ENCODE results near the gene TM9SF3. TPM values are rescaled to one million over a fixed set of nuclear protein-coding genes. Genes with fewer than 3 reads are reported as not detected.

TM9SF3 gene
- total RNA-seq, 4 donors from 2014 or later = 52.6 to 65.3 (median 55.6) TPM

DNA sequence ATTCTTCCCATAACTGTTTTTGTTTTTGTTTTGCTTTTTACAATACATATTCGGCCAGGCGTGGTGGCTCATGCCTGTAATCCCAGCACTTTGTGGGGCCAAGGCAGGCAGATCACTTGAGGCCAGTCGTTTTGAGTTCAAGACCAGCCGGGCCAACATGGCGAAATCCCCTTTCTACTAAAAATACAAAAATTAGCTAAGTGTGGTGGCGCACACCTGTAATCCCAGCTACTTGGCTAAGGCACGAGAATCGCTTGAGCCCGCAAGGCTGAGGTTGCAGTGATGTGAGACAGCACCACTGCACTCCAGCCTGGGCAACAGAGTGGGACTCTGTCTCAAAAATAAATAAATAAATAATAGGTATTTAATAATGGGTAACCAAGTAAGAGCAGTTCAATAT is 2.3 kb downstream of the TM9SF3 start:
- Histone ChIP-seq H3K9me3 (no peaks in the 10 kb centered on the region), H3K27ac (no peak overlapping the region), H3K4me1 (peaks cover 65% of the 10 kb centered on the region), H3K27me3 (no peaks in the 10 kb centered on the region), H3K36me3 (no peaks in the 10 kb centered on the region), H3K4me3 (no peak overlapping the region)
- no peak for DNase-seq (ENCODE audit: low spot score in 2 of 2)
- no peak for TF ChIP-seq EP300 (IDR thresholded peaks at IDR 0.05)
- no peak for TF ChIP-seq POLR2A (IDR thresholded peaks at IDR 0.05)
- TF ChIP-seq, protein P1, sequence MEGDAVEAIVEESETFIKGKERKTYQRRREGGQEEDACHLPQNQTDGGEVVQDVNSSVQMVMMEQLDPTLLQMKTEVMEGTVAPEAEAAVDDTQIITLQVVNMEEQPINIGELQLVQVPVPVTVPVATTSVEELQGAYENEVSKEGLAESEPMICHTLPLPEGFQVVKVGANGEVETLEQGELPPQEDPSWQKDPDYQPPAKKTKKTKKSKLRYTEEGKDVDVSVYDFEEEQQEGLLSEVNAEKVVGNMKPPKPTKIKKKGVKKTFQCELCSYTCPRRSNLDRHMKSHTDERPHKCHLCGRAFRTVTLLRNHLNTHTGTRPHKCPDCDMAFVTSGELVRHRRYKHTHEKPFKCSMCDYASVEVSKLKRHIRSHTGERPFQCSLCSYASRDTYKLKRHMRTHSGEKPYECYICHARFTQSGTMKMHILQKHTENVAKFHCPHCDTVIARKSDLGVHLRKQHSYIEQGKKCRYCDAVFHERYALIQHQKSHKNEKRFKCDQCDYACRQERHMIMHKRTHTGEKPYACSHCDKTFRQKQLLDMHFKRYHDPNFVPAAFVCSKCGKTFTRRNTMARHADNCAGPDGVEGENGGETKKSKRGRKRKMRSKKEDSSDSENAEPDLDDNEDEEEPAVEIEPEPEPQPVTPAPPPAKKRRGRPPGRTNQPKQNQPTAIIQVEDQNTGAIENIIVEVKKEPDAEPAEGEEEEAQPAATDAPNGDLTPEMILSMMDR (IDR thresholded peaks at IDR 0.05) = no peak
- TF ChIP-seq POLR2AphosphoS5 (IDR thresholded peaks at IDR 0.05) = no peak
- WGBS = 87% methylated on average over 9 of the region's 9 CpGs

DNA sequence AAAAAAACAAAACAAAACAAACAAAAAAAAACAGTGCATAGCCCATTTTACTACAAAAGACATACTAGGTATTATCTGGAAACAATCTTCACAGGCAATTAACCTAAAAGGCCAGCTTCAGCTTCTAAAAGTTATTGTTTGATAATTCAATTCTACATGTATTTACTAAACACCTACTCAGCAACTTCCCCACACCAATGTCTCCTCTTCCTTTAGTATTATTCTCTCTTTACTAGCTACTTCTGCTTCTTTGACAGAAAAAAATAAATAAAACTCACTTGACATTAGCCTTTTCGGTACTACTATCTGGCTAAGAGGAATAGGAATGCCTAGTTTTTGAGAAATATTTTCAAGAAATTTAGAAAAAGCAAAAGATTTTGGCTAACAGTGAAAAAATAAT is 2.8 kb downstream of the TM9SF3 start:
- H3K4me3 ChIP-seq = no peak overlapping the region
- no peak overlapping the region for H3K27ac ChIP-seq
- H3K36me3 ChIP-seq = no peaks in the 10 kb centered on the region
- TF ChIP-seq POLR2AphosphoS5 (IDR thresholded peaks at IDR 0.05) (no peak), POLR2A (IDR thresholded peaks at IDR 0.05) (no peak), EP300 (IDR thresholded peaks at IDR 0.05) (no peak)
- TF ChIP-seq, protein P1 (IDR thresholded peaks at IDR 0.05) = no peak
- DNase-seq (ENCODE audit: low spot score in 2 of 2) = no peak
- no peaks in the 10 kb centered on the region for H3K27me3 ChIP-seq
- H3K4me1 ChIP-seq = peaks cover 67% of the 10 kb centered on the region
- WGBS = 71% methylated on average over 1 of the region's 1 CpG
- H3K9me3 ChIP-seq = no peaks in the 10 kb centered on the region

DNA sequence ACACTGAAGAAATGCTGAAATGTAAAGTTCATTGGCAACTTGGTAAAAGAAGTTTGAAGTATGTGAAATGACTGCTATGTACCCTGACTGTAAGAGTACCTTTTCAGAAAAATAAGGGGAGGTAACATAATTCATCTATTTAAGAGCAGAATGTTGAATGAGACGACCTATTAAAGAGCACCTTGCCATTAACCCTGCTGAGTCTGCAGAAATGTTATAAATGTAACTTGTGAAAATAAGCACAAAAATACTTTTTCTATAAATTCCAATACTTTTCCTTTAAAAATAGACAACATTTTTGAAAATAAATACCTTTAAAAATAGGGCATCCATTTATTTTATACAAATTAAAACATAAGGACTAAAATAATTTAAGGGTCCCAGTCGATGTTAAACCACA is 7.7 kb downstream of the TM9SF3 start:
- no peak for DNase-seq (ENCODE audit: low spot score in 2 of 2)
- TF ChIP-seq POLR2AphosphoS5 (IDR thresholded peaks at IDR 0.05) (no peak), POLR2A (IDR thresholded peaks at IDR 0.05) (no peak), EP300 (IDR thresholded peaks at IDR 0.05) (no peak)
- TF ChIP-seq, protein P1 (IDR thresholded peaks at IDR 0.05) = no peak
- peaks cover 60% of the 10 kb centered on the region for H3K4me1 ChIP-seq
- no peaks in the 10 kb centered on the region for H3K9me3 ChIP-seq
- H3K27me3 ChIP-seq = no peaks in the 10 kb centered on the region
- no peak overlapping the region for H3K4me3 ChIP-seq
- 79% methylated on average over 2 of the region's 2 CpGs for WGBS
- no peaks in the 10 kb centered on the region for H3K36me3 ChIP-seq
- H3K27ac ChIP-seq = no peak overlapping the region

DNA sequence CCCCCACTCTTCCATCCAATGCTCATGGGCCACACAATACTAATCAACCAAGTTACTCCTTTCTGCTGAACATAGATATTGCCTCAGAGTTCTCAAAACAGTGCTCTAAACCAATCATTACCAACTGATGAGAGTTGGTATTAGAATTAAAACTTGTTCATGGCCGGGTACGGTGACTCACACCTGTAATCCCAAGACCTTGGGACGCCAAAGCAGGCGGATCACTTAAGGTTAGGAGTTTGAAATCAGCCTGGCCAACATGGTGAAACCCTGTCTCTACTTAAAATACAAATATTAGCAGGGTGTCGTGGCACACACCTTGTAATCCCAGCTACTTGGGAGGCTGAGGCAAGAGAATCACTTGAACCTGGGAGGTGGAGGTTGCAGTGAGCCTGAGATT is 8.2 kb downstream of the TM9SF3 start:
- Histone ChIP-seq H3K36me3 (no peaks in the 10 kb centered on the region), H3K4me1 (peaks cover 56% of the 10 kb centered on the region), H3K27ac (no peak overlapping the region), H3K27me3 (no peaks in the 10 kb centered on the region), H3K4me3 (no peak overlapping the region), H3K9me3 (no peaks in the 10 kb centered on the region)
- DNase-seq (ENCODE audit: low spot score in 2 of 2) = no peak
- TF ChIP-seq EP300 (IDR thresholded peaks at IDR 0.05) = no peak
- TF ChIP-seq, protein P1 (IDR thresholded peaks at IDR 0.05) = no peak
- TF ChIP-seq POLR2A (IDR thresholded peaks at IDR 0.05) = no peak
- TF ChIP-seq POLR2AphosphoS5 (IDR thresholded peaks at IDR 0.05) = no peak
- WGBS = 84% methylated on average over 5 of the region's 5 CpGs

DNA sequence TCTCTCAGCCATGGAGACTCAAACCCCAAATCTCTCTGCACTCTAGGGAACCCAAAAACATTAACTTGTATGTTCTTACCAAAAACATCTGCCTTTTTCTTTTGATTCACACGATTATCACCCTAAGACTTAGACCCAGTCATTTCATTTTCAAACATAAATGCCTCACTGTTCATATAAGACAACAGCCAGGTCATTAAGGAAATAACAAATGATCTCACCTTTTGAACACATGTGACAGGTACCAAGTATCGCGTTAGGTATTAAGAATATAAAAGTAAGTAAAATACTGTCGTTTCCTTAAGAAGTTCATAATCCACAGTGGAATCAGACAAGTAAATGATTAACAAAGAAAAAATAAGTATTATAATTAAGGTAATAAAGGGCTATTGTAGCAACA is 8.8 kb downstream of the TM9SF3 start:
- no peak overlapping the region for H3K4me3 ChIP-seq
- H3K9me3 ChIP-seq = no peaks in the 10 kb centered on the region
- DNase-seq (ENCODE audit: low spot score in 2 of 2) = no peak
- 76% methylated on average over 4 of the region's 4 CpGs for WGBS
- H3K4me1 ChIP-seq = peaks cover 50% of the 10 kb centered on the region
- TF ChIP-seq, protein P1 (IDR thresholded peaks at IDR 0.05) = no peak
- TF ChIP-seq POLR2AphosphoS5 (IDR thresholded peaks at IDR 0.05) (no peak), EP300 (IDR thresholded peaks at IDR 0.05) (no peak), POLR2A (IDR thresholded peaks at IDR 0.05) (no peak)
- H3K36me3 ChIP-seq = no peaks in the 10 kb centered on the region
- no peaks in the 10 kb centered on the region for H3K27me3 ChIP-seq
- H3K27ac ChIP-seq = no peak overlapping the region

Measured in suprapubic skin (tissue), 4 donors.